Sciatic nerve (tissue), 2 donors: Measurements from ENCODE around the gene MTFP1. TPM values are rescaled to one million over a fixed set of nuclear protein-coding genes. Genes with fewer than 3 reads are reported as not detected.

Experiments
- ATAC-seq: fragments of 200-7000 bp; cut with Tn5 transposase; one replicate; pipeline ENCODE4 v1.9.1; 2020; ENCODE audit warnings: mild to moderate bottlenecking, moderate library complexity
- DNase-seq: peaks from one replicate; pipeline ENCODE4 v3.0.0-alpha.2; 2020; ENCODE audit warnings: low spot score
- intact Hi-C: fragments of 100-400 bp; cut with DNase I; formaldehyde crosslinking; loops from one replicate; pipeline ENCODE4 v1.14.2; 2022
- total RNA-seq: library from RNA; stranded (reverse); fragmentation: NEBNext Ultra II Directional; extraction: Animal tissue kit (Norgen Biotek cat#: 25700); gene quantifications from one replicate; pipeline ENCODE4 v1.2.1, GENCODE V29; 2021
- donor health status: DM: no; HTN: no; CAD: no.
- donor health status: DM: no; HTN: no; CAD: no.

MTFP1 gene
- total RNA-seq, 1 donor from 2014 or later: 3.6 TPM

- ATAC-seq (no peak), DNase-seq (no peak)
- intact Hi-C loops: no loop called here
These were observed 48.6 kb downstream of the MTFP1 start for GRCh38 chr22:30474121-30474520.

GRCh38 chr22:30474683-30475424, 49.3 kb downstream of the MTFP1 start:
- ATAC-seq: no peak
- no peak for DNase-seq
- intact Hi-C loops: no loop called here

Other genes starting within 250 kb of the MTFP1 start
- gene LIF, start 179.0 kb upstream of the MTFP1 start, total RNA-seq: 3.2 TPM
- gene OSM, start 158.9 kb upstream of the MTFP1 start, total RNA-seq: 6.4 TPM
- 15.9 TPM for gene CASTOR1, start 136.3 kb upstream of the MTFP1 start, total RNA-seq
- gene TBC1D10A, start 98.8 kb upstream of the MTFP1 start, total RNA-seq: 29.4 TPM
- gene SF3A1, start 68.9 kb upstream of the MTFP1 start, total RNA-seq: 138 TPM
- gene CCDC157, start 68.8 kb upstream of the MTFP1 start, total RNA-seq: 0.71 TPM
- gene RNF215, start 38.4 kb upstream of the MTFP1 start, total RNA-seq: 25.5 TPM
- gene SEC14L2, start 28.8 kb upstream of the MTFP1 start, total RNA-seq: 20.8 TPM
- not detected for gene SEC14L3, start 46.2 kb downstream of the MTFP1 start, total RNA-seq
- gene SEC14L4, start 79.9 kb downstream of the MTFP1 start, total RNA-seq: 0.62 TPM
- 4.3 TPM for gene SEC14L6, start 121.0 kb downstream of the MTFP1 start, total RNA-seq
- 26.3 TPM for gene GAL3ST1, start 148.9 kb downstream of the MTFP1 start, total RNA-seq
- gene PES1, start 166.1 kb downstream of the MTFP1 start, total RNA-seq: 46.6 TPM
- gene TCN2, start 181.4 kb downstream of the MTFP1 start, total RNA-seq: 21.6 TPM
- 3.4 TPM for gene SLC35E4, start 210.0 kb downstream of the MTFP1 start, total RNA-seq
- 12.3 TPM for gene DUSP18, start 242.1 kb downstream of the MTFP1 start, total RNA-seq